Subcutaneous adipose tissue (tissue), 4 donors: ENCODE data around the gene UGT2B15. TPM values are rescaled to one million over a fixed set of nuclear protein-coding genes. Genes with fewer than 3 reads are reported as not detected.

Experiments used
- CTCF ChIP-seq: fragments of 450-650 bp; IDR thresholded peaks from one replicate; pipeline ENCODE4 v1.5.1; 2016; ENCODE audit warnings: low read depth, mild to moderate bottlenecking, control low read depth, antibody characterized with exemption, moderate library complexity
- total RNA-seq, 4 donors: library from RNA; depleted of rRNA; stranded (reverse); fragments of >200 nt; gene quantifications; one replicate each; pipeline ENCODE4 v1.1.0, GENCODE V29; 2016

Gene UGT2B15
- total RNA-seq, 4 donors from 2014 or later: not detected

GRCh38 chr4:68700152-68700551 is 29.7 kb upstream of the UGT2B15 start:
- no peak for TF ChIP-seq CTCF

DNA sequence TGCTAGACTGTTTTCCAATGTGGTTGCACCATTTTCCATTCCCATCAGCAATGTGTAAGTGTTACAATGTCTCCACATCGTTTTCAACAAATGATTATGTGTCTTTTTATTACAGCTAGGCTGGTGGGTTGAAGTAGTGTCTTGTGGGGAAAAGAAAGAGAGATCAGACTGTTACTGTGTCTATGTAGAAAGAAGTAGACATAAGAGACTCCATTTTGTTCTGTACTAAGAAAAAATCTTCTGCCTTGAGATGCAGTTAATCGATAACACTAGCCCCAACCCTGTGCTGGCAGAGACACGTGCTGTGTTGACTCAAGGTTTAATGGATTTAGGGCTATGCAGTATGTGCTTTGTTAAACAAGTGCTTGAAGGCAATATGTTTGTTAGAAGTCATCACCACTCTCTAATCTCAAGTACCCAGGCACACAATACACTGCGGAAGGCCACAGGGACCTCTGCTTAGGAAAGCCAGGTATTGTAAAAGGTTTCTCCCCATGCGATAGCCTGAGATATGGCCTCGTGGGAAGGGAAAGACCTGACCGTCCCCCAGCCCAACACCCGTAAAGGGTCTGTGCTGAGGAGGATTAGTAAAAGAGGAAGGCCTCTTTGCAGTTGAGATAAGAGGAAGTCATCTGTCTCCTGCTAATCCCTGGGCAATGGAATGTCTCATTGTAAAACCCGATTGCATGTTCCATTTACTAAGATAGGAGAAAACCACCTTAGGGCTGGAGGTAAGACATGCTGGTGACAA is 23.0 kb upstream of the UGT2B15 start:
- no peak for TF ChIP-seq CTCF

GRCh38 chr4:68691186-68691585 is 20.7 kb upstream of the UGT2B15 start:
- no peak for TF ChIP-seq CTCF

DNA sequence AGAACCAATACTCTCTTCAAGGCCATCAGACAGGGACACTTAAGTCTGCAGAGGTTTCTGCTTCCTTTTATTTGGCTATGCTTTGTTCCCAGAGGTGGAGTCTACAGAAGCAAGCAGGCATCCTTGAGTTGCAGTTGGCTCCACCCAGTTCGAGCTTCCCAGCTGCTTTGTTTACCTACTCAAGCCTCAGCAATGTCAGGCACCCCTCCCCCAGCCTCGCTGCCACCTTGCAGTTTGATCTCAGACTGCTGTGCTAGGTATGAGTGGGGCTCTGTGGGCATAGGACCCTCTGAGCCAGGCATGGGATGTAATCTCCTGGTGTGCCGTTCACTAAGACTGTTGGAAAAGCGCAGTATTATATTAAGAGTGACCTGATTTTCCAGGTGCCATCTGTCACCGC is 12.6 kb upstream of the UGT2B15 start:
- no peak for TF ChIP-seq CTCF

- TF ChIP-seq CTCF: no peak
Measured at GRCh38 chr4:68673143-68673542, 2.7 kb upstream of the UGT2B15 start.

- TF ChIP-seq CTCF: no peak
Measured at GRCh38 chr4:68658672-68659071, 11.8 kb downstream of the UGT2B15 start.

DNA sequence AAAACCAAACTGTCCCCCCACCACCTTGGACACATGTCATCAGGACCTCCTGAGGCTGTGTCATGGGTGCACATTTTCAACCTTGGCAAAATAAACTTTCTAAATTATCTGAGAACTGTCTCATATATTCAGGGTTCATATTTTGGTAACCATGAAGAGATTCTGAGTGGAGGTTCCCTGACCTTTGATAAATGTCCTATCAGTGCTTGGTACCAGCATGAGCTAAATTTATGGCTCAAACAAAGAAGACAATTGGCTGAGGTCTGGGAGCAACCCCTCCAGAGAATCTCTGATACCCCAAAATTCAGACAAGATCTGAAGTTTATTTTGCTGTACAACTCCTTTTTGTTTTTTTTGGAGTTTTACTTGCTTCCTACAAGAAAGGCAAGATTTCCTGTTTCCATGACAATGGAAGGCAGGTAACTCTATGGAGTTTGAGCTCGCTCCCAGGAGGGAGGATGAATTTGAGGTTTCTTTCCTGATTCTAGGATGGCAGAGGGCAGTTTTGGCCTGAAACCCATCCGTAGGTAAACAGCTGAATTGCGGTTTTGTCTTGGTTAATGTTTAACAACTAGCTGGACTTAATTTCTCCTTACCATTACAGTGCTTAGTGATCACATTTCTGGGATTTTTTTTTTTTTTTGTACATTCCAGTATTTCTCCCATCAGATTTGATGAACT is 14.5 kb downstream of the UGT2B15 start:
- TF ChIP-seq CTCF: no peak
